Measurements from ENCODE around the gene MINAR2. TPM values are rescaled to one million over a fixed set of nuclear protein-coding genes. Genes with fewer than 3 reads are reported as not detected.

The MINAR2 gene
- polyA plus RNA-seq, 1 of the 3 experiments (the other 2 are of a cell fraction), result not detected

DNA sequence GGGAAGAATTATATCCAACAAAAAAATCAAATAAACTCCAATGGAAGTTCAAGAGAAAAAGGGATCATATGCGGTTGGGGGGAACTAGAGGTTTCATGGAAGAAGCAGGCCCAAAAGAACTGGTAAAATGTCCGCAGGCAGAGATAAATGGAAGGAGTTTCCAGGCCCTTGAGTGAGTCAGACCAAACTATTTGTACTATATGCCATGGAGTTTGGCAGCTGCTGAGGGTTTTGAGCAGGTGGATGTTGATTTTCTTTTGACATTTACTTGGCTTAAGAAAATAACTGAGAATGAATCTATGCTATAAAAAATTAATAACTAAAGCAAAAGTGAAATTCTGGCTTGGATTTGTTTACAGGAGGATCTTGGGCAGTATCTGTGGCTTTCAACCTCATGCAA lies 33.7 kb downstream of the MINAR2 start:
- Histone ChIP-seq H3K79me2 (ENCODE audit: insufficient read depth) (no peaks in the 10 kb centered on the region), H3K4me1 (ENCODE audit: control insufficient read depth in 1 of 2, insufficient read depth in 2 of 2, low read depth in 1 of 2, low read length in 1 of 2) (no peaks in the 10 kb centered on the region), H3K9me3 (no peaks in the 10 kb centered on the region), H4K20me1 (ENCODE audit: insufficient read depth) (no peaks in the 10 kb centered on the region), H3K4me3 (ENCODE audit: low read depth in 2 of 2, low read length in 1 of 2) (no peak overlapping the region), H3K27ac (ENCODE audit: low read depth in 2 of 2, low read length in 1 of 2) (no peak overlapping the region), H3K36me3 (replicated peaks in 1 of 2; ENCODE audit: control insufficient read depth in 1 of 2, insufficient read depth in 2 of 2, low read length in 1 of 2) (no peaks in the 10 kb centered on the region), H3K4me2 (no peak overlapping the region), H3K9me2 (no peaks in the 10 kb centered on the region), H2AFZ (ENCODE audit: low read depth) (no peak overlapping the region), H3K9ac (no peak overlapping the region), H3F3A (replicated peaks; ENCODE audit: insufficient read depth) (no peaks in the 10 kb centered on the region), H3K27me3 (ENCODE audit: insufficient read depth) (no peaks in the 10 kb centered on the region)
- no peak for DNase-seq
- ChIA-PET CTCF (interaction anchor here (1.2 kb wide), 1 partner anchor 13 kb away, joined by 5 read pairs; no protein-coding TSS in a partner anchor), POLR2A (no interaction called here)
- TF ChIP-seq EZH2phosphoT487 (IDR thresholded peaks at IDR 0.05; ENCODE audit: borderline replicate concordance, low read depth) (no peak), FOSL2 (IDR thresholded peaks at IDR 0.05; ENCODE audit: borderline replicate concordance, low read depth) (no peak), GABPA (IDR thresholded peaks at IDR 0.05; ENCODE audit: low read depth) (no peak), REST (IDR thresholded peaks at IDR 0.05; ENCODE audit: low read depth, low read length) (no peak), RFX5 (IDR thresholded peaks at IDR 0.05; ENCODE audit: low read length) (no peak), POLR2AphosphoS5 (IDR thresholded peaks at IDR 0.05; ENCODE audit: low read depth, low read length) (no peak), SMC3 (IDR thresholded peaks at IDR 0.05; ENCODE audit: low read depth, low read length) (no peak)
- TF ChIP-seq, protein P1, sequence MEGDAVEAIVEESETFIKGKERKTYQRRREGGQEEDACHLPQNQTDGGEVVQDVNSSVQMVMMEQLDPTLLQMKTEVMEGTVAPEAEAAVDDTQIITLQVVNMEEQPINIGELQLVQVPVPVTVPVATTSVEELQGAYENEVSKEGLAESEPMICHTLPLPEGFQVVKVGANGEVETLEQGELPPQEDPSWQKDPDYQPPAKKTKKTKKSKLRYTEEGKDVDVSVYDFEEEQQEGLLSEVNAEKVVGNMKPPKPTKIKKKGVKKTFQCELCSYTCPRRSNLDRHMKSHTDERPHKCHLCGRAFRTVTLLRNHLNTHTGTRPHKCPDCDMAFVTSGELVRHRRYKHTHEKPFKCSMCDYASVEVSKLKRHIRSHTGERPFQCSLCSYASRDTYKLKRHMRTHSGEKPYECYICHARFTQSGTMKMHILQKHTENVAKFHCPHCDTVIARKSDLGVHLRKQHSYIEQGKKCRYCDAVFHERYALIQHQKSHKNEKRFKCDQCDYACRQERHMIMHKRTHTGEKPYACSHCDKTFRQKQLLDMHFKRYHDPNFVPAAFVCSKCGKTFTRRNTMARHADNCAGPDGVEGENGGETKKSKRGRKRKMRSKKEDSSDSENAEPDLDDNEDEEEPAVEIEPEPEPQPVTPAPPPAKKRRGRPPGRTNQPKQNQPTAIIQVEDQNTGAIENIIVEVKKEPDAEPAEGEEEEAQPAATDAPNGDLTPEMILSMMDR (IDR thresholded peaks at IDR 0.05), result no peak
- WGBS (ENCODE audit: low lambda C conversion rate), result 10% methylated on average over 2 of the region's 2 CpGs

DNA sequence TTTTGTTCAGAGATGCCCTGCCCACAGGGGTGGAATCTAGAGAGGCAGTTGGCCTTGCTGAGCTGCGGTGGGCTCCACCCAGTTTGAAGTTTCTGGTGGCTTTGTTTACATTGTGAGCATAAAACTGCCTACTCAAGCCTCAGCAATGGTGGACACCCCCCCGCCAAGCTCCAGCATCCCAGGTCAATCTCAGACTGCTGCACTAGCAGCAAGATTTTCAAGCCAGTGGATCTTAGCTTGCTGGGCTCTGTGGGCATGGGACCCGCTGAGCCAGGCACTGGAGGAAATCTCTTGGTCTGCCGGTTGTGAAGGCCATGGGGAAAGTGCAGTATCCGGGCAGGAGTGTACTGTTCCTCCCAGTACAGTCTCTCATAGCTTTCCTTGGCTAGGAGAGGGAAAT lies 55.5 kb downstream of the MINAR2 start:
- Histone ChIP-seq H3K9me2 (no peaks in the 10 kb centered on the region), H3K9ac (no peak overlapping the region), H3K4me2 (no peak overlapping the region), H3K4me3 (ENCODE audit: low read depth in 2 of 2, low read length in 1 of 2) (no peak overlapping the region), H3K4me1 (ENCODE audit: control insufficient read depth in 1 of 2, insufficient read depth in 2 of 2, low read depth in 1 of 2, low read length in 1 of 2) (no peaks in the 10 kb centered on the region), H3K36me3 (replicated peaks in 1 of 2; ENCODE audit: control insufficient read depth in 1 of 2, insufficient read depth in 2 of 2, low read length in 1 of 2) (no peaks in the 10 kb centered on the region), H4K20me1 (ENCODE audit: insufficient read depth) (no peaks in the 10 kb centered on the region), H3F3A (replicated peaks; ENCODE audit: insufficient read depth) (no peaks in the 10 kb centered on the region), H3K27ac (ENCODE audit: low read depth in 2 of 2, low read length in 1 of 2) (no peak overlapping the region), H3K27me3 (ENCODE audit: insufficient read depth) (no peaks in the 10 kb centered on the region), H3K9me3 (no peaks in the 10 kb centered on the region), H3K79me2 (ENCODE audit: insufficient read depth) (no peaks in the 10 kb centered on the region), H2AFZ (ENCODE audit: low read depth) (no peak overlapping the region)
- 0% methylated on average over 2 of the region's 5 CpGs for WGBS (ENCODE audit: low lambda C conversion rate)
- ChIA-PET CTCF (interaction anchor here (0.6 kb wide), 1 partner anchor 569 kb away, joined by 3 read pairs; no protein-coding TSS in a partner anchor), POLR2A (no interaction called here)
- no peak for DNase-seq
- TF ChIP-seq NFIC (IDR thresholded peaks at IDR 0.05; ENCODE audit: borderline replicate concordance) (no peak), CHD2 (IDR thresholded peaks at IDR 0.05; ENCODE audit: low read length, partially characterized antibody) (no peak), TAF1 (IDR thresholded peaks at IDR 0.05; ENCODE audit: borderline replicate concordance, low read depth, low read length) (no peak), EZH2phosphoT487 (IDR thresholded peaks at IDR 0.05; ENCODE audit: borderline replicate concordance, low read depth) (no peak), ELF1 (IDR thresholded peaks at IDR 0.05) (no peak), FOXM1 (IDR thresholded peaks at IDR 0.05; ENCODE audit: low read depth) (no peak), YY1 (IDR thresholded peaks at IDR 0.05; ENCODE audit: low read depth) (no peak), RAD21 (IDR thresholded peaks at IDR 0.05; ENCODE audit: low read length) (no peak), PBX3 (IDR thresholded peaks at IDR 0.05) (no peak), FOXJ3 (CRISPR knock-in tag; IDR thresholded peaks at IDR 0.05) (no peak), SIN3A (IDR thresholded peaks at IDR 0.05; ENCODE audit: borderline replicate concordance, low read depth, low read length) (no peak), RXRA (IDR thresholded peaks at IDR 0.05; ENCODE audit: borderline replicate concordance, low read depth) (no peak), TCF12 (IDR thresholded peaks at IDR 0.05) (no peak), EP300 (IDR thresholded peaks at IDR 0.05; ENCODE audit: borderline replicate concordance in 1 of 2, low read depth in 1 of 2, low read length in 1 of 2) (no peak)
- TF ChIP-seq, protein P2, sequence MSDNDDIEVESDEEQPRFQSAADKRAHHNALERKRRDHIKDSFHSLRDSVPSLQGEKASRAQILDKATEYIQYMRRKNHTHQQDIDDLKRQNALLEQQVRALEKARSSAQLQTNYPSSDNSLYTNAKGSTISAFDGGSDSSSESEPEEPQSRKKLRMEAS (IDR thresholded peaks at IDR 0.05; ENCODE audit: low read depth), result no peak
- TF ChIP-seq, protein P3, sequence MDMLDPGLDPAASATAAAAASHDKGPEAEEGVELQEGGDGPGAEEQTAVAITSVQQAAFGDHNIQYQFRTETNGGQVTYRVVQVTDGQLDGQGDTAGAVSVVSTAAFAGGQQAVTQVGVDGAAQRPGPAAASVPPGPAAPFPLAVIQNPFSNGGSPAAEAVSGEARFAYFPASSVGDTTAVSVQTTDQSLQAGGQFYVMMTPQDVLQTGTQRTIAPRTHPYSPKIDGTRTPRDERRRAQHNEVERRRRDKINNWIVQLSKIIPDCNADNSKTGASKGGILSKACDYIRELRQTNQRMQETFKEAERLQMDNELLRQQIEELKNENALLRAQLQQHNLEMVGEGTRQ (IDR thresholded peaks at IDR 0.05; ENCODE audit: borderline replicate concordance, low read depth, low read length), result no peak
